ENCODE results near the gene PIK3R3.

PIK3R3 gene

GRCh38 chr1:46019348-46019747 is 113.1 kb downstream of the PIK3R3 start:
- no peak for TF ChIP-seq CTCF (conservative IDR thresholded peaks at IDR 0.05)
- no peak overlapping the region for H3K27ac ChIP-seq

- no peak for TF ChIP-seq CTCF (conservative IDR thresholded peaks at IDR 0.05)
- H3K27ac ChIP-seq, result no peak overlapping the region
Measured at GRCh38 chr1:46017876-46018503, 114.4 kb downstream of the PIK3R3 start.

- TF ChIP-seq CTCF (conservative IDR thresholded peaks at IDR 0.05), result no peak
- H3K27ac ChIP-seq, result no peak overlapping the region
Measured at GRCh38 chr1:46013581-46013980, 118.8 kb downstream of the PIK3R3 start.

- no peak overlapping the region for H3K27ac ChIP-seq
- no peak for TF ChIP-seq CTCF (conservative IDR thresholded peaks at IDR 0.05)
Measured at GRCh38 chr1:46012236-46012635, 120.2 kb downstream of the PIK3R3 start.

GRCh38 chr1:46011121-46011695 is 121.2 kb downstream of the PIK3R3 start:
- no peak overlapping the region for H3K27ac ChIP-seq
- TF ChIP-seq CTCF (conservative IDR thresholded peaks at IDR 0.05), result no peak

- no peak overlapping the region for H3K27ac ChIP-seq
- TF ChIP-seq CTCF (conservative IDR thresholded peaks at IDR 0.05), result no peak
Measured at GRCh38 chr1:46010611-46011010, 121.8 kb downstream of the PIK3R3 start.

- H3K27ac ChIP-seq, result no peak overlapping the region
- TF ChIP-seq CTCF (conservative IDR thresholded peaks at IDR 0.05), result no peak
Measured at GRCh38 chr1:46008585-46008984, 123.8 kb downstream of the PIK3R3 start.

Measured in VCaP (cell line).